KMS-11 (cell line): ENCODE data around the gene GPR176.

Experiments used
- H2AFZ ChIP-seq: fragments of 200-600 bp; sonication (generic); 2 replicates; pipeline ENCODE4 v1.6.1; 2016; ENCODE audit warnings: antibody characterized with exemption, mixed run types, low read depth
- H3K27ac ChIP-seq: fragments of 200-600 bp; sonication (generic); 2 replicates; pipeline ENCODE4 v1.6.1; 2016; ENCODE audit warnings: mild to moderate bottlenecking, mixed run types
- H3K27me3 ChIP-seq: fragments of 200-600 bp; sonication (generic); 2 replicates; pipeline ENCODE4 v1.6.1; 2017; ENCODE audit warnings: mild to moderate bottlenecking, low read depth, mixed run types, moderate library complexity; ENCODE audit not compliant: insufficient read depth
- H3K36me3 ChIP-seq: fragments of 200-600 bp; sonication (generic); 2 replicates; pipeline ENCODE4 v1.6.1; 2017; ENCODE audit warnings: mild to moderate bottlenecking, mixed run types; ENCODE audit not compliant: insufficient read depth
- H3K4me1 ChIP-seq: fragments of 200-600 bp; sonication (generic); 2 replicates; pipeline ENCODE4 v1.6.1; 2016; ENCODE audit warnings: mild to moderate bottlenecking, low read depth, mixed run types; ENCODE audit not compliant: poor library complexity, severe bottlenecking
- H3K4me2 ChIP-seq: fragments of 200-600 bp; sonication (generic); 2 replicates; pipeline ENCODE4 v1.7.0; 2016; ENCODE audit warnings: mild to moderate bottlenecking, mixed run types
- H3K4me3 ChIP-seq: fragments of 200-600 bp; sonication (generic); IDR thresholded peaks from 2 replicates; pipeline ENCODE4 v1.6.1; 2017; ENCODE audit warnings: low read depth, low read length, mixed read lengths; ENCODE audit not compliant: insufficient read depth
- H3K79me2 ChIP-seq: fragments of 200-600 bp; sonication (generic); 2 replicates; pipeline ENCODE4 v1.6.1; 2016; ENCODE audit warnings: low read depth, mixed run types; ENCODE audit not compliant: insufficient read depth
- H3K9ac ChIP-seq: fragments of 200-600 bp; sonication (generic); 2 replicates; pipeline ENCODE4 v1.6.1; 2016; ENCODE audit warnings: mild to moderate bottlenecking, mixed run types
- H4K20me1 ChIP-seq: fragments of 200-600 bp; sonication (generic); 2 replicates; pipeline ENCODE4 v1.6.1; 2016; ENCODE audit warnings: mild to moderate bottlenecking, mixed run types; ENCODE audit not compliant: insufficient read depth
- TF ChIP-seq, protein P1 (sequence below): fragments of 200-600 bp; sonication (generic); conservative IDR thresholded peaks from 2 replicates; pipeline ENCODE4 v1.6.1; 2017; ENCODE audit warnings: low read depth, mild to moderate bottlenecking, antibody characterized with exemption, low read length, moderate library complexity, mixed read lengths

GPR176 gene

DNA sequence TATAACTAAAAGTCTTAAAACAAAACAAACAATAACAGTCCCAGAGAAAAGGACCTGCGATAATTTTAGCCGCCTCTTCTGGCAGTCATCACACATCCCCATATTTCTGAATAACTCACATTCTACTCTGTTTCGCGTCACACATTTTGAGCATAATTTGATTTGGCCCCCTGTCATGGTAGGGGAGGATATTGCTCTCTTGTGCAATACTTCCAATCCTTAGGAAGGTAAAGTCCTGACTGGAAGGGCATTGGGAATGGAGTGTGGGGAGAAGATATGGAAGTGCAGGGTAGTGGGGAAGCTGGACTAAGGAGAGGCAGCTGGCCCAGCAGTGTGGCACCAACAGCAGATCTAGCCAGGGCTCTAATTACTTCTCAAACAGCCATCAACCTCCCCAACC is 126.1 kb downstream of the GPR176 start:
- no peaks in the 10 kb centered on the region for H3K27me3 ChIP-seq
- H3K4me2 ChIP-seq = no peak overlapping the region

GRCh38 chr15:39792844-39793335 is 127.2 kb downstream of the GPR176 start:
- no peak overlapping the region for H3K4me3 ChIP-seq
- H3K9ac ChIP-seq = no peak overlapping the region
- no peaks in the 10 kb centered on the region for H3K79me2 ChIP-seq
- H3K4me1 ChIP-seq = peaks cover 36% of the 10 kb centered on the region
- no peak overlapping the region for H3K27ac ChIP-seq
- H3K4me2 ChIP-seq = no peak overlapping the region
- H2AFZ ChIP-seq = no peak overlapping the region
- no peaks in the 10 kb centered on the region for H4K20me1 ChIP-seq
- H3K27me3 ChIP-seq = no peaks in the 10 kb centered on the region
- TF ChIP-seq, protein P1, sequence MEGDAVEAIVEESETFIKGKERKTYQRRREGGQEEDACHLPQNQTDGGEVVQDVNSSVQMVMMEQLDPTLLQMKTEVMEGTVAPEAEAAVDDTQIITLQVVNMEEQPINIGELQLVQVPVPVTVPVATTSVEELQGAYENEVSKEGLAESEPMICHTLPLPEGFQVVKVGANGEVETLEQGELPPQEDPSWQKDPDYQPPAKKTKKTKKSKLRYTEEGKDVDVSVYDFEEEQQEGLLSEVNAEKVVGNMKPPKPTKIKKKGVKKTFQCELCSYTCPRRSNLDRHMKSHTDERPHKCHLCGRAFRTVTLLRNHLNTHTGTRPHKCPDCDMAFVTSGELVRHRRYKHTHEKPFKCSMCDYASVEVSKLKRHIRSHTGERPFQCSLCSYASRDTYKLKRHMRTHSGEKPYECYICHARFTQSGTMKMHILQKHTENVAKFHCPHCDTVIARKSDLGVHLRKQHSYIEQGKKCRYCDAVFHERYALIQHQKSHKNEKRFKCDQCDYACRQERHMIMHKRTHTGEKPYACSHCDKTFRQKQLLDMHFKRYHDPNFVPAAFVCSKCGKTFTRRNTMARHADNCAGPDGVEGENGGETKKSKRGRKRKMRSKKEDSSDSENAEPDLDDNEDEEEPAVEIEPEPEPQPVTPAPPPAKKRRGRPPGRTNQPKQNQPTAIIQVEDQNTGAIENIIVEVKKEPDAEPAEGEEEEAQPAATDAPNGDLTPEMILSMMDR = no peak
- H3K36me3 ChIP-seq = no peaks in the 10 kb centered on the region

More for the DNA sequence above, 126.1 kb downstream of the GPR176 start:
- TF ChIP-seq, protein P1 = no peak
- Histone ChIP-seq H3K9ac (no peak overlapping the region), H4K20me1 (no peaks in the 10 kb centered on the region), H2AFZ (no peak overlapping the region), H3K4me1 (peaks cover 26% of the 10 kb centered on the region), H3K27ac (no peak overlapping the region), H3K4me3 (no peak overlapping the region), H3K36me3 (no peaks in the 10 kb centered on the region), H3K79me2 (no peaks in the 10 kb centered on the region)

DNA sequence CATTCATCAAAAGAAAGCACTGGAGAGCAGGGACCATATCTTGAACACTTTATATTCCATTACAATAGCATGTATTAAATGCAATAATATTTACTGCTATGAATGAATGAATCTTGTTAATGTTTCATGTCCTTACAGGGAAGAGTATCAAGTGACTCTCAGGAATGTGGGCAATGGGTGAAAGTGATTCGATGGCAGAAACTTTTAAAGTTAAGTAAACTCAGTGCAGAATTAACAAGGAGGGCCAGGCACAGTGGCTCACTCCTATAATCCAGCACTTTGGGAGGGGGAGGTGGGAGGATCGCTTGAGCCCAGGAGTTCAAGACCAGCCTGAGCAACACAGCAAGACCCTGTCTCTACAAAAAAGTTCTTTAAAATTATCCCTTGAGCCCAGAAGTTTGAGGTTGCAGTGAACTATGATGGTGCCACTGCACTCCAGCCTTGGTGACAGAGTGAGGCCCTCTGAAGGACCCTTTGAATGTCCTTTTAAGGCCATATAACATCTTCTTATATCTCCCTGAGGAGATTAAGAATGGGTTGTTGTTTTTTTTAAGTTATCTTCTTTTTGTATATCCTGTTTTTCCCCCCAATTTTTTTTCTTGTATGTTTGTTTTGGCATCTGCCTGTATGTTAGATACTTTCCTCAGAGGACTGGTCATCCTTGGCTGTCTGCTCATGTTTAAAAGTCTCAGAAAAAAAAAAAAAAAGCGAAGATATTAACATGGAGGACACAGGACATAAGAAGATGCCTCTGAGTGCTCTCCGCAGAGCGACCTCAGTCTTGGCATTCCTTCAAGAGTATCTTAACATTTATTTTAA is 127.8 kb downstream of the GPR176 start:
- Histone ChIP-seq H4K20me1 (no peaks in the 10 kb centered on the region), H3K27ac (no peak overlapping the region), H2AFZ (no peak overlapping the region), H3K27me3 (no peaks in the 10 kb centered on the region), H3K4me1 (peaks cover 43% of the 10 kb centered on the region), H3K36me3 (no peaks in the 10 kb centered on the region), H3K9ac (no peak overlapping the region), H3K79me2 (no peaks in the 10 kb centered on the region), H3K4me2 (no peak overlapping the region), H3K4me3 (no peak overlapping the region)
- TF ChIP-seq, protein P1 = no peak

GRCh38 chr15:39789736-39790135 is 130.3 kb downstream of the GPR176 start:
- peak overlapping the region; percentile 62 for H3K4me2 ChIP-seq
- TF ChIP-seq, protein P1 = no peak
- no peaks in the 10 kb centered on the region for H4K20me1 ChIP-seq
- H3K9ac ChIP-seq = no peak overlapping the region
- peaks cover 44% of the 10 kb centered on the region for H3K4me1 ChIP-seq
- no peaks in the 10 kb centered on the region for H3K36me3 ChIP-seq
- H3K79me2 ChIP-seq = no peaks in the 10 kb centered on the region; the same call in 1 of the 2 replicates
- no peak overlapping the region; the same call in 1 of the 2 replicates for H3K27ac ChIP-seq
- no peak overlapping the region for H3K4me3 ChIP-seq
- no peaks in the 10 kb centered on the region for H3K27me3 ChIP-seq
- no peak overlapping the region for H2AFZ ChIP-seq
